ENCODE results near the gene DTWD2. TPM values are rescaled to one million over a fixed set of nuclear protein-coding genes. Genes with fewer than 3 reads are reported as not detected.
"Not testable (repeated sequence)": the region's sequence is repeated elsewhere in the genome, so short reads cannot be mapped to it uniquely, and the experiment has no call there.

DTWD2 gene
- total RNA-seq, 1 donor from 2014 or later: 8.8 TPM

DNA sequence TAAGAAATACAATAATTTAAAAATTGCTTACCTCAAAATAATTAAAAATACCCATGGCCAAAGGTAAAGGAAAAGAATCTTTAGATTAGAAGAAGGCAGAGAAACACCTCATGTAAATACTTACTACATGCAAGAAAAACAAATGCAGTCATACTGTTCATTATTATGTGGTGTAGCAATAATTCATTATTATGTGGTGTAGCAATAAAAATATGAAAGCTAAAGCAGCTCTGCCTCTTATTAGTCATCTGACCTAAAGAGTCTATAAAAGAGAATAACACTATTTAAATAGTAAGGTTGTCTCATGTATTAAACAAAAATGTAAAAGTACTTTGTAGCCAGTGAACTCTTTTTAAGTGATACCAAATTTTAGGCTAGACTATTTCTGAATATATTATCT lies 6.6 kb downstream of the DTWD2 start:
- DNase-seq (ENCODE audit: low read depth): no peak
- no peak overlapping the region for H3K4me3 ChIP-seq (ENCODE audit: low read depth, low read length)
- TF ChIP-seq, protein P1, sequence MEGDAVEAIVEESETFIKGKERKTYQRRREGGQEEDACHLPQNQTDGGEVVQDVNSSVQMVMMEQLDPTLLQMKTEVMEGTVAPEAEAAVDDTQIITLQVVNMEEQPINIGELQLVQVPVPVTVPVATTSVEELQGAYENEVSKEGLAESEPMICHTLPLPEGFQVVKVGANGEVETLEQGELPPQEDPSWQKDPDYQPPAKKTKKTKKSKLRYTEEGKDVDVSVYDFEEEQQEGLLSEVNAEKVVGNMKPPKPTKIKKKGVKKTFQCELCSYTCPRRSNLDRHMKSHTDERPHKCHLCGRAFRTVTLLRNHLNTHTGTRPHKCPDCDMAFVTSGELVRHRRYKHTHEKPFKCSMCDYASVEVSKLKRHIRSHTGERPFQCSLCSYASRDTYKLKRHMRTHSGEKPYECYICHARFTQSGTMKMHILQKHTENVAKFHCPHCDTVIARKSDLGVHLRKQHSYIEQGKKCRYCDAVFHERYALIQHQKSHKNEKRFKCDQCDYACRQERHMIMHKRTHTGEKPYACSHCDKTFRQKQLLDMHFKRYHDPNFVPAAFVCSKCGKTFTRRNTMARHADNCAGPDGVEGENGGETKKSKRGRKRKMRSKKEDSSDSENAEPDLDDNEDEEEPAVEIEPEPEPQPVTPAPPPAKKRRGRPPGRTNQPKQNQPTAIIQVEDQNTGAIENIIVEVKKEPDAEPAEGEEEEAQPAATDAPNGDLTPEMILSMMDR (conservative IDR thresholded peaks at IDR 0.05; ENCODE audit: low read depth, low read length): no peak

DNA sequence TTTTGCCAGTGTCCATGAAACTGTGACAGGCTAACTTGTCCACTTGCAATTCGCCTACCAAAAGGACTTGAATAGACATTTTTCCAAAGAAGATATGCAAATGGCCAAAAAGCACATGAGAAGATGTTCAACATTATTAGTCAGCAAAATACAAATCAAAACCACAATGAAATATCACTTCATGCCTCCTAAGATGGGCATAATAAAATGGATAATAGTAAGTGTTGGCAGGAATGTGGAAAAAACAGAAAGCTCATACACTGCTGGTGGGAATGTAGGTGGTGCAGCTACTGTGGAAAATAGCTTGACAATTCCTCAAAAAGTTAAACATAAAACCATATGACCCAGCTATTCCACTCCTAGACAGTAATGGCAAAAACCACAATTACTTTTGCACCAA lies 7.9 kb downstream of the DTWD2 start:
- TF ChIP-seq, protein P1 (conservative IDR thresholded peaks at IDR 0.05; ENCODE audit: low read depth, low read length): no peak
- DNase-seq (ENCODE audit: low read depth): no peak
- no peak overlapping the region for H3K4me3 ChIP-seq (ENCODE audit: low read depth, low read length)

DNA sequence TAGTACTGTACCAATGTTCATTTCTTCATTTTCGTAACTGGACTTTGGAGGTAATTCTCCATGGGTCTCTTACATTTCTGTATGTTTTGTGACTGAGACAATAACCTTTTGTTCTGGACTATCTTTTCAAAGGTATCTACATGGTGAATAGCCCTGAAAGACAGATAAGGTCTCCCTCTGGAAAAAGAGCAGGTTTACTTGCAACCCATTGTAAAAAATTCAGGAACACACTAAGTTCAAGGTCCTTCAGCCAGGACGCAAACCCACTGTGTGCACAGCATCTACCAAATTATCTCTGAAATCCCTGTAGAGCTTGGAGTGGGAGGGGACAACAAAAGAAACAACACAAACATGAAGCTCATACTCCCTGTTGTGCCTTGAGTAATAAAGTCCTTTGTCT lies 8.3 kb downstream of the DTWD2 start:
- no peak overlapping the region for H3K4me3 ChIP-seq (ENCODE audit: low read depth, low read length)
- no peak for DNase-seq (ENCODE audit: low read depth)
- TF ChIP-seq, protein P1 (conservative IDR thresholded peaks at IDR 0.05; ENCODE audit: low read depth, low read length): no peak

DNA sequence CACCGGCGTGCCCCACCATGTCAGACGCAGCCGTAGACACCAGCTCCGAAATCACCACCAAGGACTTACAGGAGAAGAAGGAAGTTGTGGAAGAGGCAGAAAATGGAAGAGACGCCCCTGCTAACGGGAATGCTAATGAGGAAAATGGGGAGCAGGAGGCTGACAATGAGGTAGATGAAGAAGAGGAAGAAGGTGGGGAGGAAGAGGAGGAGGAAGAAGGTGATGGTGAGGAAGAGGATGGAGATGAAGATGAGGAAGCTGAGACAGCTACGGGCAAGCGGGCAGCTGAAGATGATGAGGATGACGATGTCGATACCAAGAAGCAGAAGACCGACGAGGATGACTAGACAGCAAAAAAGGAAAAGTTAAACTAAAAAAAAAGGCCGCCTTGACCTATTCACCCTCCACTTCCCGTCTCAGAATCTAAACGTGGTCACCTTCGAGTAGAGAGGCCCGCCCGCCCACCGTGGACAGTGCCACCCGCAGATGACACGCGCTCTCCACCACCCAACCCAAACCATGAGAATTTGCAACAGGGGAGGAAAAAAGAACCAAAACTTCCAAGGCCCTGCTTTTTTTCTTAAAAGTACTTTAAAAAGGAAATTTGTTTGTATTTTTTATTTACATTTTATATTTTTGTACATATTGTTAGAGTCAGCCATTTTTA lies 14.4 kb downstream of the DTWD2 start:
- not testable (repeated sequence) for DNase-seq (ENCODE audit: low read depth)

DNA sequence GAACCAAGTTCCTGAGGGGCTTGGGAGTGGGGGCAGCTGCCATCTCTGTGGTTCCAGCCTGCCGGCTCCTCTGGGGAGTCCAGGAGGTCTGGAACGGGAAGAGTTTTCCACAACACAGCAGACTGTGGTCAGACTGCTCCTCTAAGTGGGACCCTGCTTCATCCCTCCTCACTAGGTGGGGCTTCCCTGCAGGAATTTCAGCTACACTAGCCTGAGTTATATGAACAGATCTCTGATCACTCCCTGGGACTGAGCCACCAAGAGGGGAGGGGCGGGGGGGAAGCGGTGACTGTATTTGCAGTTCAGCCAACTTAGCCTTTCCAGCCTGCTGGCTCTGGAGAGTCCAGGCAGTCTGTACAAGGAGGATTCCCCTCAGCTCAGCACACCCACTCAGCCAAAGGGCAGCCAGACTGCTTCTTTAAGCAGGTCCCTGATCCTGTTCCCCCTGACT lies 19.4 kb downstream of the DTWD2 start:
- DNase-seq (ENCODE audit: low read depth): no peak
- TF ChIP-seq, protein P1 (conservative IDR thresholded peaks at IDR 0.05; ENCODE audit: low read depth, low read length): no peak
- H3K4me3 ChIP-seq (ENCODE audit: low read depth, low read length): no peak overlapping the region

More for the DNA sequence above, 14.4 kb downstream of the DTWD2 start:
- H3K4me3 ChIP-seq (ENCODE audit: low read depth, low read length): not testable (repeated sequence)

DNA sequence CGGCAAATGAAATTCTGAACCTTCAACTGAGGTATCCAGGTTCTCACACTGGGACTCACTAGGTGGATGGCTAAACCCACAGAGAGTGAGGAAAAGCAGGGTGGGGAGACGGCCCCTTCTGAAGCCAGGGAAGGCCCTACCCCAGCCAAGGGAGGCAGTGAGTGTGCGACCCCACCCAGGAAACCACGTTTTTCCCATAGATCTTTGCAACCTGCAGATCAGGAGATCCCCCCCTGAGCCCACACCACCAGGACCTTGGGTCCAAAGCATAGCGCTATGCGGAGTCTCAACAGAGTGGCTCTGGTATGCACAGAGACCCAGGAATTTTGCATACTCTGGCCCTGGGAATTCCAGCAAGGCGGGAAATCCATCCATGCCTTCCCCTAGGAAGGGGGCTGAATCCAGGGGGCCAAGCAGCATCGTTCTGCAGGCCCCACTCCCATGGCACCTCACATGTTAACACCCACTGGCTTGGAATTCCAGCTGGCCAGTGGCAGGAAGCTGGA lies 19.9 kb downstream of the DTWD2 start:
- DNase-seq (ENCODE audit: low read depth): no peak
- no peak overlapping the region for H3K4me3 ChIP-seq (ENCODE audit: low read depth, low read length)
- TF ChIP-seq, protein P1 (conservative IDR thresholded peaks at IDR 0.05; ENCODE audit: low read depth, low read length): no peak

DNA sequence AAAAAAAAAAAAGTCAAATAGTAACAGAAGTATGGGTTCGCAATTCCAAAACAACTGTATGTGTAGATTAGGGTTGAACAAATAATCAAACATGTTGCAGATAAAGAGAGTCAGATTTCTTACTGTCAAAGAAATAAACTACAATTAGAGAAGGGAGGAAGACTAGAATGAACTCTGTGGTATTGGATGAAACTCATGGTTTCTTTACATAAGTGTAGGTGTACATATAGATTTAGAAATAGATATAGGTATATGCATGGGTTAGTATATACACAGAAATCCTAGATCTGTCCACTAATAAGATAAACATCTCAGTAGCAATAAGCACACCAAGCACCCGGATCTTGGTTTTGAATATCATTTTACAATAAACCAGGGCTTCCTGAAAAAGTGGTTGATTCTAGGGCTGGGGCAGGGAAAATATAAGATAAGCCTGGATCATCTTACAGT lies 21.3 kb downstream of the DTWD2 start:
- TF ChIP-seq, protein P1 (conservative IDR thresholded peaks at IDR 0.05; ENCODE audit: low read depth, low read length): no peak
- H3K4me3 ChIP-seq (ENCODE audit: low read depth, low read length): no peak overlapping the region
- no peak for DNase-seq (ENCODE audit: low read depth)

Measured in epithelial cell of proximal tubule (primary cell).